NCI-H524 (cell line): ENCODE data around the gene REPS2.

Experiments
- DNase-seq, 2 experiments: peaks; one replicate each; lab custom pipeline; 2025; lab: John Stamatoyannopoulos, UW

REPS2 gene

GRCh38 chrX:17081968-17082367 lies 135.5 kb downstream of the REPS2 start:
- DNase-seq, result peak; percentile 6 to 52

- peak; percentile 32 to 72 for DNase-seq
Observed at GRCh38 chrX:17082831-17083230, 136.4 kb downstream of the REPS2 start.

GRCh38 chrX:17086317-17086716 lies 139.9 kb downstream of the REPS2 start:
- DNase-seq, result no peak

GRCh38 chrX:17095161-17095560 lies 148.7 kb downstream of the REPS2 start:
- DNase-seq, result no peak

- no peak for DNase-seq
Observed at GRCh38 chrX:17098516-17099247, 152.2 kb downstream of the REPS2 start.

GRCh38 chrX:17104433-17104832 lies 158.0 kb downstream of the REPS2 start:
- DNase-seq, result no peak

GRCh38 chrX:17120816-17121215 lies 174.4 kb downstream of the REPS2 start:
- DNase-seq, result no peak

- no peak for DNase-seq
Observed at GRCh38 chrX:17154001-17154400, 207.5 kb downstream of the REPS2 start.

GRCh38 chrX:17160975-17161374 lies 214.5 kb downstream of the REPS2 start:
- DNase-seq, result peak in 1 of 2 experiments; percentile 43

GRCh38 chrX:17161991-17162390 lies 215.5 kb downstream of the REPS2 start:
- DNase-seq, result no peak

- no peak for DNase-seq
Observed at GRCh38 chrX:17164079-17164478, 217.6 kb downstream of the REPS2 start.

GRCh38 chrX:17164941-17165340 lies 218.5 kb downstream of the REPS2 start:
- no peak for DNase-seq

GRCh38 chrX:17167915-17168314 lies 221.5 kb downstream of the REPS2 start:
- DNase-seq, result no peak

- no peak for DNase-seq
Observed at GRCh38 chrX:17170973-17171372, 224.5 kb downstream of the REPS2 start.

GRCh38 chrX:17174671-17175070 lies 228.2 kb downstream of the REPS2 start:
- no peak for DNase-seq

GRCh38 chrX:17182317-17182716 lies 235.9 kb downstream of the REPS2 start:
- DNase-seq, result no peak

- DNase-seq, result no peak
Observed at GRCh38 chrX:17183566-17183965, 237.1 kb downstream of the REPS2 start.

GRCh38 chrX:17185431-17185830 lies 239.0 kb downstream of the REPS2 start:
- no peak for DNase-seq

GRCh38 chrX:17187136-17187756 lies 240.8 kb downstream of the REPS2 start:
- no peak for DNase-seq

- no peak for DNase-seq
Observed at GRCh38 chrX:17192106-17192505, 245.6 kb downstream of the REPS2 start.
